Measurements from ENCODE around the gene TRMT44.

TRMT44 gene, protein sequence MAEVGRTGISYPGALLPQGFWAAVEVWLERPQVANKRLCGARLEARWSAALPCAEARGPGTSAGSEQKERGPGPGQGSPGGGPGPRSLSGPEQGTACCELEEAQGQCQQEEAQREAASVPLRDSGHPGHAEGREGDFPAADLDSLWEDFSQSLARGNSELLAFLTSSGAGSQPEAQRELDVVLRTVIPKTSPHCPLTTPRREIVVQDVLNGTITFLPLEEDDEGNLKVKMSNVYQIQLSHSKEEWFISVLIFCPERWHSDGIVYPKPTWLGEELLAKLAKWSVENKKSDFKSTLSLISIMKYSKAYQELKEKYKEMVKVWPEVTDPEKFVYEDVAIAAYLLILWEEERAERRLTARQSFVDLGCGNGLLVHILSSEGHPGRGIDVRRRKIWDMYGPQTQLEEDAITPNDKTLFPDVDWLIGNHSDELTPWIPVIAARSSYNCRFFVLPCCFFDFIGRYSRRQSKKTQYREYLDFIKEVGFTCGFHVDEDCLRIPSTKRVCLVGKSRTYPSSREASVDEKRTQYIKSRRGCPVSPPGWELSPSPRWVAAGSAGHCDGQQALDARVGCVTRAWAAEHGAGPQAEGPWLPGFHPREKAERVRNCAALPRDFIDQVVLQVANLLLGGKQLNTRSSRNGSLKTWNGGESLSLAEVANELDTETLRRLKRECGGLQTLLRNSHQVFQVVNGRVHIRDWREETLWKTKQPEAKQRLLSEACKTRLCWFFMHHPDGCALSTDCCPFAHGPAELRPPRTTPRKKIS

DNA sequence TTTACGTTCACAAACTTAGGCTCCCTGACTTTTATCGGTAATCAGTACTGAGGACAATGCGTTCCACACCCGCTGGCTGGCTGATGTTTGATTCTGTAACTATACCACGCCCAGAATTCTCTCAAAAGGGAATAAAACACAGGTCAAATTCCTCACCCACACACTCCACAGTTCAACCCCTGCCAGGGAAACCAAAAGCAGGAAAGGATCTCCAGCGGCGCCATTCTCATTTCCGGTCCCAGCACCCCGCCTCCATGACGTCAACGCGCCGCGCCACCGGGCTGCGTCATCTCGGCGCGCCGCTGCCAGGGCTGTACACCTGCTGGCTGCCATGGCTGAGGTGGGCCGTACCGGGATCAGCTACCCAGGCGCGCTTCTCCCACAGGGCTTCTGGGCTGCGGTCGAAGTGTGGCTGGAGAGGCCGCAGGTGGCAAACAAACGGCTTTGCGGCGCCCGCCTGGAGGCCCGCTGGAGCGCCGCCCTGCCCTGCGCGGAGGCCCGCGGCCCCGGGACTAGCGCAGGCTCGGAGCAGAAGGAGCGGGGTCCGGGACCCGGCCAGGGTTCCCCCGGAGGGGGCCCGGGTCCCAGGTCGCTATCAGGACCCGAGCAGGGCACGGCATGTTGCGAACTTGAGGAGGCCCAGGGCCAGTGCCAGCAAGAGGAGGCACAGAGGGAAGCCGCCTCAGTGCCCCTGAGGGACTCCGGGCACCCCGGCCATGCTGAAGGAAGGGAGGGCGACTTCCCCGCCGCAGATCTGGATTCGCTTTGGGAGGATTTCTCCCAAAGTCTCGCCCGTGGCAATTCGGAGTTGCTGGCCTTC, at the start of gene TRMT44, which contains the start of gene ACOX3:
Gene TRMT44, plus strand, starts transcription at position 286 of the 820 bp plus-strand sequence. Its CDS starts 46 bp downstream, at position 332.
Gene ACOX3, minus strand, starts transcription at position 232 of the 820 bp plus-strand sequence. CDS start 24,202 bp downstream, outside the sequence.
- DNase-seq (ENCODE audit: low read depth in 2 of 2) = peak; percentile 80 to 90

DNA sequence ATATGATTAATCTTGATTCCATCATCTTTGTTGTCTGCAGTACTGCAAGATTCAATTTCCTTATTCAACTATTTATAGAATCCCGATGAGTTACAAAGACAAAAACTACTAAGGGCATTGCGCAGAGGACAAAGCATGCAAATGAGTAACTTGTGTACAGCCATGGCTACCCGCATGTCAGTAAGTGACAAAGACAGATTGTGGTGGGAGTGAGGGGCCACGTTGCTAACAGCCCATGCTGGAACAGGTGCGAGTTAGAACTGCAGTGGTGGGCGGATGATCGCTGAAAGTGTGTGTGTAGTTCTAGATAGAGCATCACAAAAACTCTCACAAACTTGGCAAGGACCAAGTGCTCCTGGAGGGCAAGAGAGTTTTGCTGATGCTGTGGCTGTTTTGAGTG, 49.5 kb upstream of the TRMT44 start:
- DNase-seq (ENCODE audit: low read depth in 2 of 2) = no peak

DNA sequence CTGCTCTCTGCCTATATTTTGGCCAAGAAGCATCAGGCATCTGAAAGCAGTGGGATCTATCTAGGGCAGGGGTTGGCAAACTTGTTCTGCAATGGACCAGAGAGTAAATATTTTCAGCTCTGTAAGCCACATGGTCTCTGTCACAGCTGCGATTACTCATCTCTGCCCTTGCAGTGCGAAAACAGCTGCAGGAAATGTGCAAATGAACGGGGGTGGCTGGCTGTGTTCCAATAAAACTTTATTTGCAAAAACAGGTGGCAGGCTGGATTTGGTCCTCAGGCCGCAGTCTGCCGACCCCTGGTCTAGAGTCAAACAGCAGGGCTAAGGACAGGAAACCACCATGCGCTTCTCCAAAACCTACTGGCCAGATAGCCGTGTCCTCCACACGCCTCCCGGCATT, 48.6 kb upstream of the TRMT44 start:
- DNase-seq (ENCODE audit: low read depth in 2 of 2) = no peak

DNA sequence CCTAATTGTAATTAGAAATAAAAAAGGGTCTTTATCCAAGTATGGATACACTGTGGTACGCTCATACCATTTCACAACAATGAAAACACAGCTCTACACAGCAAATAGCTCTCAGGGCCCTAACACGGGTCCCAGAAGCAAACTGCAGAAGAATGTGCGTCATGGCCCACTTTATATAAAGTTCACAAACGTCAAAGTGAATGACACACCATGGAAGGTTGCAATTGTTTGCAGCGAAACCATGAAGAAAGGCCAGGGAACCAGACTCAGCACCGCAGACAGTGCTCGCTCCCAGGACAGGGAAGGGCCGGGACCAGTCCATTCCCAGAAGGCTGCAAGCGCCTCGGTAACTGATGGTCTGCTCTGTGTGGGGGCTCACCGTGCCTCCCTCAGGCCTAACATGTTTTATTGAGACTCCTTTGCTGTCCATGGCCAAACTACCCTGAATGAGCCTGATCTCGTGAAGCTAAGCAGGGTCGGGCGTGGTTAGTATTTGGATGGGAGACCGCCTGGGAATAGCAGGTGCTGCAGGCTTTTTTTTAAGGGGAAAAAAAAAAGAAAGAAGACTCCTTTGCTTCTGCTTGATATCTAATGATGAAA, 47.9 kb upstream of the TRMT44 start:
- no peak for DNase-seq (ENCODE audit: low read depth in 2 of 2)

DNA sequence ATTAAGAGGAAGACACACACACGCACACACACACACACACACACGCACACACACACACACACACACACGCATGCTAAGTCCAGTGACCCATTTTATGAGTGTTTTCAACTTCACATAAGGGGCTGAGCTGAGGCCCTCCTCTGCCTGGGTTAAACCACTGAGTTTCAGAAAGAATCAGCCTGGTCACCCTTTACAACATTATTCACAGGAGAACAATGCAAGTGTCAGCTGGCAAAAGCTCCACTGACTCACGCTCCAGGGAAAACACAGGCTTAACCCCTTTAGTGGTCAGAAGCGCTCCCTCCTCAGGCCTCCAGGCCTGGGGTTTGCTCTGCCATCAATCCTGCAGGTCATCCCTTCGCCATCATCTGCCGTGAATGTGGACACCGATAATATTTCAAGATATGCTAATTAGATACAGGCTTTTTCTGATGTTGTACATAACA, 47.0 kb upstream of the TRMT44 start:
- DNase-seq (ENCODE audit: low read depth in 2 of 2) = no peak

DNA sequence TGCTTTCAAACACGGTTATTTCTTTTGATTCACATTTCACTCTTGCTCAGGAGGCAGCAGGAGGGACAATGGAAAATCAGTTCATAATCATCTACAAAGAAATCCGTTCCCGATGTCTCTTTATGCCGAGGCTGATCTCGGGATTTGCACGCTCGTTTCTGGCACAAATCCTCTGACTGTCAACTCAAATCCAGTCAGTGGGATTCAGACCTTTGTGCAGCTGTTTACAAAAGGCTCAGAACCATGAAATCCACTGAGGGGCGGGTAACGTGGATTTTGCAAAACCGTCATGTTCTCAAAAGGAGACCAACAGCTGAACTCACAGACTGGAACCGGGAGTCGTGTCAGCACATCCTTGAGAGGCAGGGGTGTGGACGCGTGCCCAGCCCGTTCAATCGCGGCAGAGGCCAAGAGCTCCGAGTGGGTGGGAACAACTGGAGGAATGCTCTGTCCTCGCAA, 46.5 kb upstream of the TRMT44 start:
- DNase-seq (ENCODE audit: low read depth in 2 of 2) = no peak

DNA sequence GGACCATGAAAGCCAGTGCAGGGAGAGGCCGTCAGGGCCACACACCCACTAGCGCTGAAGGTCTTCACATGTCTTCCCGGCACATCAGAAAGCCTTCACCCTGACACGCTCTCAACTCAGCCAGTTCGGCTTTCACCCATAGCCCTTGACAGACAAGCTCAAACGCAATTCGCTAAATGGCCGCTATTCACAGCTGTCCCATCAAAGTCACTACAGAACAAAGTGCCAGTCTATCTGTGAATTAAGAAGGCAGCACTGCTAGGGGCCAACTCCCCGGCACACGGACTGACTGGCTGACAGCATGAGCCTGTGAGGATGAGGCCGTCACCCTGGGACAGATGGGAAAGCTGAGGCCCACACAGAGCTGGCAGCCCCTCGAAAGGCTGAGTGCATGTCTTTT, 45.8 kb upstream of the TRMT44 start:
- DNase-seq (ENCODE audit: low read depth in 2 of 2) = no peak

DNA sequence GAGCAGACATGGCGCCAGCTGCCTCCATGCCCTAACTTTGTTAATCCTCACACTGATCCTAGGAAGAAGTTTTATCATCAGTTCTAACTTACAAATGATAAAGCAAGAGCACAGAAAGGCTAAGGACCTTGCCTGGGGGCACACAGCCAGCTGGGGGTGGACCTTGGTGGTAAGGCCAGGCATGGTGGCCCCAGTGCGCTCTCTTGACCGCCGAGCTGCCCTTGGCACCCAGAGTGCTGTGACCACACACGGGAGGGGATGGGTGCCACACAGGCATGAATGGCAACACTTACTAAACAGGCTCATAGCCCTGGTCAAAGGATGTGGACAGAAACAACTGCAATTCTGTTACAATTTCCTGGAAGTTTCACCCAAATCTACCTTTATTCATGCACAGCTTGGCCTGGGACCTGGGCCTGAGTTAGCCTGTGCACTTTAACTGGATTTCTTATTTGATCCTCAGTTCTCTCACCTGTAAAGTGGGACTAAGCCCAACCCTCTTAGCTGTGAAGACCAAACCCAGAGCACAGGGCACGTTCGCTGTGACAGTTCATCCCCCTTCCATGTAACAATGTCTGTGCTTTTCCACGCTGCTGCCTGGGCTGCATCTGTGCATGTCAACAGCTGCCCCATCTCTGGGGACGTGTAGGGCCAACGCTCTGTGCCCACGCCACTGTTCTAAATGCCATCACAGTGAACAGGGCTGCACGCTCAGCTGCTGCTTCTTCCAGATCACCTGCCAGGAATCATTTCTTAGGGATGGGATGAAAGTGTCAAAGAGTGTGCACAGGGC, 44.9 kb upstream of the TRMT44 start:
- DNase-seq (ENCODE audit: low read depth in 2 of 2) = no peak

DNA sequence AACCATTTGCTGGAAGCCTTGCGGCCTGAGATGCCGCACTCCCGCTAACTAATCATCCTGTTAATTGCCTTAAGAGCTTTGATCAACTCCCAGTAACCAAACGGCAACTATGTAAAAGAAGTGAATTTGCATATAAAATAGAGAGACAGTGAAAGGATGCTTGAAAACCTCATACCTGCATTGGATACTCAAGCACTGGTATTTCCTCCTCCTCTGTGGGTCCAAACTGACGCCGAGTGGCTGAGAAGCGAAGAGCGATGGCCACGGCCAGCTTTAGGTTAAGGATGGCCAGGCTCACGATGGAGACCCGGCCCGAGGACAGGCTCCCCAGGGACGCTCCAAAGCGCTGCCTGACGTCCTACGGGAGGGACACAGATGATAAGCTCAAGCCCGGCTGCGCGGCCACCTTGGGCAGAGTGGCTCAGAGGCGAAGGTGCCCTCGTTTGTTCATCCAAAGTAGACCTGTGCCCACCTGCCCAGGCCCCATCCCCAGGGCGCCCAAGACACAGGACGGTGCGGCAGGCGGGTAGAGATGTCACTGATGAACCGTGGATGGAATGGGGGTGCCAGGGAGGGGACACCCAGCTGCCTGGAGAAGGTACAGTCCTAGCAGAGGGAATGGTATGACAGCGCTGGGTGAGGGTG, 43.7 kb upstream of the TRMT44 start:
- no peak for DNase-seq (ENCODE audit: low read depth in 2 of 2)

DNA sequence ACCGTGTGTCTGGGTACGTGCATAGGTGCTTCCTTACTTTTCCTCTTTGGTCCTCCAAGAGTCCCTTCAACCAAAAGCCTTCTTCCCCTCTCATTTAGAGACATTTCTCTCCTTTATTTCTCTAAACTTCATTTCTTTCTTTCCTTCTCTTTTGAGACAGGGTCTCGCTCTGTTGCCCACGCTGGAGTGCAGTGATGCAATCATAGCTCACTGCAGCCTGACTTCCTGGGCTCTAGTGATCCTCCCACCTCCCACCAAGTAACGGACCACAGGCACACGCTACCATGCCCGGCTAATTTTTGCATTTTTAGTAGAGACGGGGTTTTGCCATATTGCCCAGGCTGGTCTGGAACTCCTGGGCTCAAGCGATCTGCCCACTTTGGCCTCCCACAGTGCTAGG, 42.2 kb upstream of the TRMT44 start:
- DNase-seq (ENCODE audit: low read depth in 2 of 2) = no peak

DNA sequence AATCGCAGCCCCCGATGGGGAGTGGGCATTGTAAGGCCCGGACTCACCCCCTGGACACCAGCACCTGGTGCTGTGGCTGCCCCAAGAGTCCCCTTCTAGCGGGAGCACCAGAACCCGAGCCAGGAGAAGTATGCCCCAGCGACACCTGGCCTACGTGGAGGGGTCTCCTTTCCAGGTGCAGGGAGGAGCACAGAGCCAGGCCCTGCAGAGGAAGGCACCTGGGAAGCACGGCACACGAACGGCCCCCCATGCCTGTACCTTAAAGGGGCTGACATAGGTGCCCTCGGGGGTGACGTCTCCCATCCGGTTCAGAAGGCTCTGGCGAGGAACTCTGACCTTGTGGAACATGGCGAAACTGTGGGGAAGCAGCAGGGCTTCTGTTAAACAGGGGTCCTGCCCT, 41.3 kb upstream of the TRMT44 start:
- no peak for DNase-seq (ENCODE audit: low read depth in 2 of 2)

DNA sequence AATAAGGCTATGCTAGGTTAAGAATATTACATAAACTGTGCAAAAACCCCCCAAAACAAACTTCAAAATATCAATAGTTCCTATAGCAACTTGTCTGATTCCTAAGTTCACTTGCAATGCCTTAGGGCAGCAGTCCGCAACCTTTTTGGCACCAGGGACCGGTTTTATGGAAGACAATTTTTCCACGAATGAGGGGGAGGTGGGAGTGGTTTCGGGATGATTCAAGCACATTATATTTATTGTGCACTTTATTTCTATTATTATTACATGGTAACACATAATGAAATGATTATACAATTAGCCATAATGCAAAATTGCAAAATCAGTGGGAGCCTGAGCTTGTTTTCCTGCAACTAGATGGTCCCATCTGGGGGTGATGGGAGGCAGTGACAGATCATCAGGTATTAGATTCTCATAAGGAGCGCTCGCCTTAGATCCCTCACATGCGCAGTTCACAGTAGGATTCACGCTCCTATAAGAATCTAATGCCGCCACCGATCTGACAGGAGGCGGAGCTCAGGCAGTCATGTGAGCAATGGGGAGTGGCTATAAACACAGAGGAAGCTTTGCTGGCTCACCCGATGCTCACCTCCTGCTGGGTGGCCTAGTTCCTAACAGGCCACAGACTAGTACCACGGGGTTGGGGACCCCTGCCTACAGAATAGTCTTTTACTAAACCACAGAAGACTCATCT, 39.8 kb upstream of the TRMT44 start:
- DNase-seq (ENCODE audit: low read depth in 2 of 2) = no peak

DNA sequence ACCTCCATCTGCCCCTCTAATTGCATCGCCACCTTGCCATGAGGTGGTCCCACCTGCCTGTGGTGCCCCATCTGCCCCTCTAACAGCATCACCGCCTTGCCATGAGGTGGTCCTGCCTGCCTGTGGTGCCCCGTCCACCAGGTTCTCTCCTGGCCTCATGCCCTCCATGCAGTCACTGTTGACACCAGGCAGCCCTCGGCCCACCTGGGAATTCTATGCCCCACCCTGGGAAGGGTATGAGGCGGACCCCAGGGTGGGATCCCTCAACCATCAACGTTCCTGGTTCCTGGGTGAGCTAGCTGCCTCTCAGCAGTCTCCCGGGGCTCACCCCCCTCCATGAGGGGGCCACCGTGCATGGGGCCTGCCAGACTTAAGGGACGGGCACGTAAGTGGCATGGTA, 38.9 kb upstream of the TRMT44 start:
- no peak for DNase-seq (ENCODE audit: low read depth in 2 of 2)

DNA sequence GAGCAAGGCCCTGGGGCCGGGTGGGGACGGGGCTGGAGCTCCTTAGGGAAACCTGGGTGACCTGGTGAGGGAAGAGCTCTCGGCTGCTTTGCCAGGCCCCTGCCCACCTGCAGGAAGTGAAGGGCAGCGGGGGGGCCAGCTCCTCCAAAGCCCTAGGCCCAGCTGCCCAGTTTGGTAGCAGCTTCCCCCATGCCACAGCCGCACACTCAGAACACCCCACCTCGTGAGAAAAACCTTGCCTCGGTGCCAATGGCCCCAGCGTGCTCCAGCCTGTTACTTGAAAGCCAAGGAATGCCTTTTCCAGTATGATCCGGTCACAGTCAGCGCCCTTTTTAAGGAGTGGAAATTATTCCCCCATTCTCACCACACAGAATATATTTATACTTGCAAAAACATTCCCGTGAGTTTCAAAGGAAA, 38.4 kb upstream of the TRMT44 start:
- DNase-seq (ENCODE audit: low read depth in 2 of 2) = no peak

DNA sequence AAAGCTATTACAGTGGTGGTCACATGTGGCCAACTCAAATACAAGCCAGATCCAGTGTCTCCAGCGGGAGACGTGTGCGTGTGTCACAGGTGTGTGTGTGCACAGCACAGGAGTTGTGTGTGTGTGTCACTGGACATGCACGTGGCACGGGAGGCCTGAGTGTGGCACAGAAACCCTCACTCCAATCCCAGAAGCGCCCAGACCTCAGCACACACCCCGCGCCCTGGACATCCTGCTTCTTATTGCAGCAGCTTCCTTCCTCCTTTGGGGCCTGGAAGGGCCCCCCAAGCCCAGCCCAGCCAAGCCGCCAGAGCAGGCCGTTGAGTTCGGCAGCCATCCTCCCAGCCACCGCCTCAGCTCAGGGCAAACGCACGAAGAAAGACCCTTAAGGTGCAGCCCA, 37.9 kb upstream of the TRMT44 start:
- no peak for DNase-seq (ENCODE audit: low read depth in 2 of 2)

DNA sequence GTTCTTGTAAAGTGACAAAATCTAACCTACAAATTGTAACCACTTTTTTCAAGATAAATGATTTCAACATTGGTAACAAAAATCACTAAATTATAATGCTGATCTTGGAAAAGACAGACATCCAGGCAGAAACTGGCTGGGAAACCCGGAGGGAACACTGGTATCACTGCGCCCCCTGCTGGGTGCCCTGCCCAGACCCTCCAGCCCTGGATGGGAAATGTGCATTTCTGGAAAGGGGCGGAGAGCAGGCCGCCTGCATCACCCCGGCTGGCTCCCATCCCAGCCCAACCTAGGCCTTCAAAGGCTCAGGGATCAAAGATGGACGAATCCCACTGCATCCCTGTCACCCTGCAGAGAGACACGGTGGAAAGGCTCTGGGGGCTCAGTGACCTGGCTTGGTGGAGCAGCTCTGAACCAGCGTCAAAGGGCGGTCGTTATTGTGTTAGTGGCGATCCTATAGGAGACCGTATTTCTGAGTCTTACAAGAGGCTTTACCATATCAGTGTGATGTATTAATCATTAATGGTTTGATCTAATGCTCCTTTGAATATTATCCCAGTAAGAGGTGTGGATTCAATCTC, 37.3 kb upstream of the TRMT44 start:
- DNase-seq (ENCODE audit: low read depth in 2 of 2) = peak in 1 of 2 donors; percentile 19

DNA sequence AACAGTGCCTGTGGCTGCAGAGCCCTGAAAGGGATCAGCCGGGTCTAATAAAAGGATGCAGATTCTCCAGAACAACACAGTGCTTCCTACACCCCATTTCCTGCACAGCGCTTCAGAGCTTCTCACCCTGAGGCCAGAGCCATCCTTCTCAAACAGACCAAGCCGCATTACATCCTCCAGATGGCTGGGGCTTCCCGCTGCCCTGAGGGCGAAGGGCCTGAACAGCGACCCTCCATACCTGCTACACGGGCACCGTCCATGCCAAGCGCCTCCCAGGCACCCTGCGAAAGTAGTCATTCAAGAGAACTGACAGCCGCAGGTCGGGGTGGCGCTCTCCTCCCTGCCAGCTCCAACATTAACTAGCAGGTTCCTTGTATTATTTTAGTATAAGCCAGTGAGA, 36.6 kb upstream of the TRMT44 start:
- no peak for DNase-seq (ENCODE audit: low read depth in 2 of 2)

DNA sequence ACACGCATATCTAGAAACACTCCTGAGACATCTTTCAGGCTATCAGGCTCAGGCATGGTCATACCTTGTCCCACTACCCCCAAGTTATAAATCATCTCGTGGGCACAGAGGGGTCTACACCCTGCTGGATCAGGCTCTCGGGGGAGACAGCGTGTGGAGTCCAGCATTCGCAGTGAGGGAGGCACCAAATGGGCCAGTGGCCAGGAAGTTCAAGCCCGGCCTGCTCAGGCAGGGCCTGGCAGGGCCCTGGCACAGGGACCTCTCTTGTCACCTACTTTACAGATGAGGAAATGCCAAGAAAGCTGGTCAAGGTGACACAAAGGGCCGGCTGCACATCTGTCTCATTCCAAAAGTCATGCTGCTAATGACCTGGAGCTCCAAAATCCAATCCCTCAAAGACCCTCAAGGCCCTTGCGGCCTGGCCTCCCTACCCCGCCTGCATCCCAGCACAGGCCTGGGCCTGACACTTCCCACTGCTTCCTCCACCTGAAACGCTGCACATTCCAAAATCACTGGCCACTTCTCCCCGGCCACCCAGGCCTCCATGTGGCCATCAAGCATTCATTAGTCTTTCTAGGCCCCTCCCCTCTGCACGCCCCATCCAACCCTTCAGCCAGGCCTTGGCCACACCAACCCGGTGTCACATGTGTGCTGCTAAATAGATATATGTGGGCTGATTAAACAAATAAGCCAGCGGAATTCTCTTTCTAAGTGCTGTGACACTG, 35.6 kb upstream of the TRMT44 start:
- no peak for DNase-seq (ENCODE audit: low read depth in 2 of 2)

DNA sequence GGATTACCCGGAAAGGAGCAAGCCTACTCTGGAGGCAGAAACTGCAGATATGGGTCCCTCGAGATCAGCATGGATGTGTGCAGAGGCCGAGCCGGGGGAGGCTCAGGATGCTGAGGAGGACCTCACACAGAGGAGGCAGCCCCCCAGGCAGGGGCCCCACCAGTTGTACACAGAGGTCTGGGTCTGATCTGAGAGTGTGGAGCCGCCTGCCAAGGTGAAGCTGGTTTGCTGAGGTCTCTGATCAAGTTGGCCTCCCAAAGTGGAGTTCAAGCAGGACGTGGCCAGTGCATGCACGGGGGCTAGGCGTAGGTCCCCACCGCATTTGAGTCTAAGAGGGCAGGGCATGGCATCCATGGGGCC, 35.1 kb upstream of the TRMT44 start:
- DNase-seq (ENCODE audit: low read depth in 2 of 2) = no peak
